GM21825 (cell line): ENCODE measurements around the gene ZNF227.
"Not testable (repeated sequence)": the region's sequence is repeated elsewhere in the genome, so short reads cannot be mapped to it uniquely, and the experiment has no call there.

ENCODE experiments used
- ATAC-seq: cut with Tn5 transposase; IDR thresholded peaks from one replicate; pipeline ENCODE4 v1.9.1; 2021; ENCODE audit warnings: mild to moderate bottlenecking, moderate library complexity; ENCODE audit not compliant: unreplicated experiment

ZNF227 gene

GRCh38 chr19:44232867-44233266 lies 20.5 kb downstream of the ZNF227 start:
- no peak for ATAC-seq

- ATAC-seq, result no peak
Measured at GRCh38 chr19:44236384-44236783, 24.1 kb downstream of the ZNF227 start.

GRCh38 chr19:44252332-44252731 lies 40.0 kb downstream of the ZNF227 start:
- ATAC-seq, result not testable (repeated sequence)

GRCh38 chr19:44253392-44253791 lies 41.1 kb downstream of the ZNF227 start:
- not testable (repeated sequence) for ATAC-seq

GRCh38 chr19:44254496-44254895 lies 42.2 kb downstream of the ZNF227 start:
- no peak for ATAC-seq

- no peak for ATAC-seq
Measured at GRCh38 chr19:44255705-44256411, 43.5 kb downstream of the ZNF227 start.

GRCh38 chr19:44258136-44258535 lies 45.8 kb downstream of the ZNF227 start:
- no peak for ATAC-seq

- ATAC-seq, result no peak
Measured at GRCh38 chr19:44258835-44259413, 46.6 kb downstream of the ZNF227 start.

GRCh38 chr19:44260343-44260681 lies 48.0 kb downstream of the ZNF227 start:
- no peak for ATAC-seq

GRCh38 chr19:44260695-44261446 lies 48.5 kb downstream of the ZNF227 start:
- ATAC-seq, result no peak

GRCh38 chr19:44277331-44277730 lies 65.0 kb downstream of the ZNF227 start:
- no peak for ATAC-seq

GRCh38 chr19:44278181-44278690 lies 65.9 kb downstream of the ZNF227 start:
- ATAC-seq, result no peak

- ATAC-seq, result no peak
Measured at GRCh38 chr19:44280916-44281315, 68.6 kb downstream of the ZNF227 start.

GRCh38 chr19:44282846-44283245 lies 70.5 kb downstream of the ZNF227 start:
- no peak for ATAC-seq

- ATAC-seq, result no peak
Measured at GRCh38 chr19:44284968-44285367, 72.6 kb downstream of the ZNF227 start.
